Right lobe of liver (tissue), 6 donors: Measurements from ENCODE around the gene WSCD2. TPM values are rescaled to one million over a fixed set of nuclear protein-coding genes. Genes with fewer than 3 reads are reported as not detected.

Experiments
- ATAC-seq, 4 donors: fragments of 200-7000 bp; cut with Tn5 transposase; one replicate each; pipeline ENCODE4 v1.9.1; 2020; ENCODE audit warnings: mild to moderate bottlenecking in 4 of 4, moderate library complexity in 4 of 4
- DNase-seq, 3 donors: peaks; one replicate each; pipeline ENCODE4 v3.0.0-alpha.2; 2020
- H3K27ac ChIP-seq, 3 donors: fragments of 200-600 bp; one replicate each; pipeline ENCODE4 v1.8.0; 2022
- H3K27me3 ChIP-seq, 2 donors: fragments of 200-600 bp; one replicate each; pipeline ENCODE4 v1.8.0; 2022
- H3K36me3 ChIP-seq, 4 donors: fragments of 200-600 bp; sonication (generic) in 1 of 4; one replicate each; pipeline versions ENCODE4 v1.5.1 to v1.8.0; 2017 to 2022; ENCODE audit warnings: control low read depth in 1 of 4
- H3K4me1 ChIP-seq, 4 donors: fragments of 200-600 bp; sonication (generic) in 1 of 4; one replicate each; pipeline versions ENCODE4 v1.5.1 to v1.8.0; 2017 to 2022; ENCODE audit warnings: control low read depth in 1 of 4
- H3K4me3 ChIP-seq, 3 donors: fragments of 200-600 bp; one replicate each; pipeline ENCODE4 v1.8.0; 2022
- H3K9me3 ChIP-seq, 4 donors: fragments of 200-600 bp; sonication (generic) in 1 of 4; one replicate each; pipeline versions ENCODE4 v1.5.1 to v1.8.0; 2017 to 2022; ENCODE audit warnings: control low read depth in 1 of 4
- CTCF ChIP-seq, 4 donors: fragments of 200-600 bp in 3 of 4; fragments of 450-650 bp in 1 of 4; IDR thresholded peaks; one replicate each; pipeline versions ENCODE4 v1.5.1 to v1.8.0; 2016 to 2022; ENCODE audit warnings: antibody characterized with exemption in 4 of 4, mild to moderate bottlenecking in 2 of 4
- POLR2A ChIP-seq: fragments of 450-650 bp; IDR thresholded peaks from one replicate; pipeline ENCODE4 v1.6.1; 2017; ENCODE audit warnings: antibody characterized with exemption, mild to moderate bottlenecking
- WGBS: methylation state at CpG from one replicate; pipeline ENCODE4 v1.1.6; 2018; ENCODE audit warnings: low coverage, low lambda C conversion rate; ENCODE audit not compliant: insufficient coverage; ENCODE audit errors: missing lambda C conversion rate; 5-methylcytosine and 5-hydroxymethylcytosine counted together
- intact Hi-C, 2 donors: fragments of 100-400 bp; cut with DNase I; formaldehyde crosslinking; loops; one replicate each; pipeline versions ENCODE4 v1.11.2 to v1.14.1; 2022
- total RNA-seq, 6 experiments: library from RNA; depleted of rRNA in 2 of 6; stranded (reverse); fragments of >200 nt in 2 of 6; fragmentation: NEBNext Ultra II Directional in 3 of 6; extraction: Animal tissue kit (Norgen Biotek cat#: 25700) in 3 of 6; gene quantifications; one replicate each; pipeline versions ENCODE4 v1.1.0 to v1.2.4, GENCODE V29; 2016 to 2023
- donor health status: DM: no; HTN: yes; CAD: no.
- donor health status: DM: no; HTN: no; CAD: no.
- donor health status: DM: no; HTN: no; CAD: no.
- donor health status: DM: no; HTN: yes; CAD: no.
- donor health status: DM: no; HTN: yes; CAD: no.

Gene WSCD2
- total RNA-seq, 6 experiments from 2014 or later, result not detected

GRCh38 chr12:108185002-108185401 is 55.9 kb downstream of the WSCD2 start:
- 50% methylated on average over 1 of the region's 1 CpG for WGBS

GRCh38 chr12:108187831-108188230 is 58.7 kb downstream of the WSCD2 start:
- WGBS, result 66% methylated on average over 5 of the region's 5 CpGs
- Histone ChIP-seq H3K27me3 (no peaks in the 10 kb centered on the region), H3K9me3 (no peaks in the 10 kb centered on the region), H3K4me3 (no peak overlapping the region), H3K27ac (no peak overlapping the region), H3K36me3 (no peaks in the 10 kb centered on the region), H3K4me1 (no peaks in the 10 kb centered on the region)
- no peak for ATAC-seq
- no peak for DNase-seq
- intact Hi-C loops, result no loop called here
- no peak for TF ChIP-seq CTCF (IDR thresholded peaks at IDR 0.05)
- no peak for TF ChIP-seq POLR2A

More at GRCh38 chr12:108185002-108185401, 55.9 kb downstream of the WSCD2 start:
- no peak overlapping the region for H3K4me3 ChIP-seq
- H3K27me3 ChIP-seq, result no peaks in the 10 kb centered on the region
- H3K4me1 ChIP-seq, result no peaks in the 10 kb centered on the region
- H3K9me3 ChIP-seq, result no peaks in the 10 kb centered on the region
- ATAC-seq (peak in 2 of 4 donors; percentile 28 to 76), DNase-seq (no peak)
- H3K36me3 ChIP-seq, result no peaks in the 10 kb centered on the region
- TF ChIP-seq CTCF (IDR thresholded peaks at IDR 0.05) (no peak), POLR2A (no peak)
- intact Hi-C loops, result no loop called here
- H3K27ac ChIP-seq, result no peak overlapping the region

GRCh38 chr12:108190529-108190928 is 61.4 kb downstream of the WSCD2 start:
- Histone ChIP-seq H3K4me1 (no peaks in the 10 kb centered on the region), H3K27ac (no peak overlapping the region), H3K27me3 (no peaks in the 10 kb centered on the region), H3K4me3 (no peak overlapping the region), H3K36me3 (no peaks in the 10 kb centered on the region), H3K9me3 (no peaks in the 10 kb centered on the region)
- ATAC-seq (no peak), DNase-seq (no peak)
- TF ChIP-seq POLR2A (no peak), CTCF (IDR thresholded peaks at IDR 0.05) (no peak)
- WGBS, result 36% methylated on average over 3 of the region's 3 CpGs
- intact Hi-C loops, result loop anchor here in 1 of 2 donors (10.0 kb wide), 2 partner anchors 196 to 516 kb away; no protein-coding TSS in a partner anchor

GRCh38 chr12:108191086-108191485 is 62.0 kb downstream of the WSCD2 start:
- intact Hi-C loops, result loop anchor here in 1 of 2 donors (10.0 kb wide), 2 partner anchors 196 to 516 kb away; no protein-coding TSS in a partner anchor
- no peak overlapping the region for H3K27ac ChIP-seq
- TF ChIP-seq CTCF (IDR thresholded peaks at IDR 0.05) (no peak), POLR2A (no peak)
- H3K4me1 ChIP-seq, result no peaks in the 10 kb centered on the region
- no peaks in the 10 kb centered on the region for H3K27me3 ChIP-seq
- DNase-seq (no peak), ATAC-seq (no peak)
- H3K36me3 ChIP-seq, result no peaks in the 10 kb centered on the region
- WGBS, result 53% methylated on average over 2 of the region's 2 CpGs
- H3K9me3 ChIP-seq, result no peaks in the 10 kb centered on the region
- no peak overlapping the region for H3K4me3 ChIP-seq

GRCh38 chr12:108191938-108192337 is 62.9 kb downstream of the WSCD2 start:
- WGBS, result 17% methylated on average over 4 of the region's 4 CpGs
- no peak for TF ChIP-seq CTCF (IDR thresholded peaks at IDR 0.05)
- TF ChIP-seq POLR2A, result no peak
- intact Hi-C loops, result loop anchor here in 1 of 2 donors (10.0 kb wide), 2 partner anchors 197 to 517 kb away; no protein-coding TSS in a partner anchor

More at GRCh38 chr12:108191938-108192337, 62.9 kb downstream of the WSCD2 start:
- DNase-seq, result no peak
- Histone ChIP-seq H3K4me1 (no peaks in the 10 kb centered on the region), H3K36me3 (no peaks in the 10 kb centered on the region), H3K4me3 (no peak overlapping the region), H3K9me3 (no peaks in the 10 kb centered on the region), H3K27ac (no peak overlapping the region), H3K27me3 (no peaks in the 10 kb centered on the region)
- ATAC-seq, result no peak
